Tibial nerve (tissue), 4 donors: ENCODE measurements around the gene NFE2L1. TPM values are rescaled to one million over a fixed set of nuclear protein-coding genes. Genes with fewer than 3 reads are reported as not detected.
A peak's percentile ranks its signal among the peaks of the same experiment; 100 is the strongest.
"Not testable (repeated sequence)": the region's sequence is repeated elsewhere in the genome, so short reads cannot be mapped to it uniquely, and the experiment has no call there.

Experiments used
- DNase-seq, 2 donors: peaks; one replicate each; pipeline ENCODE4 v3.0.0-alpha.2; 2019; ENCODE audit warnings: low spot score in 2 of 2
- H3K27ac ChIP-seq, 4 donors: fragments of 200-600 bp; sonication (generic) in 3 of 4; one replicate each; pipeline ENCODE4 v1.5.1; 2017 to 2019; ENCODE audit warnings: mild to moderate bottlenecking in 1 of 4
- H3K27me3 ChIP-seq, 2 donors: fragments of 200-600 bp; sonication (generic) in 1 of 2; one replicate each; pipeline versions ENCODE4 v1.5.1 to v1.6.0; 2017 to 2019
- H3K36me3 ChIP-seq, 3 donors: fragments of 200-600 bp; sonication (generic); one replicate each; pipeline ENCODE4 v1.5.1; 2018 to 2019
- H3K4me1 ChIP-seq, 4 donors: fragments of 200-600 bp; sonication (generic) in 3 of 4; one replicate each; pipeline ENCODE4 v1.5.1; 2017 to 2019
- H3K4me3 ChIP-seq, 4 donors: fragments of 200-600 bp; sonication (generic) in 3 of 4; one replicate each; pipeline ENCODE4 v1.5.1; 2017 to 2019; ENCODE audit warnings: mild to moderate bottlenecking in 1 of 4, moderate library complexity in 1 of 4
- H3K9me3 ChIP-seq, 4 donors: fragments of 200-600 bp; sonication (generic) in 3 of 4; one replicate each; pipeline ENCODE4 v1.5.1; 2017 to 2019
- CTCF ChIP-seq, 5 experiments: fragments of 200-600 bp in 3 of 5; fragments of 450-650 bp in 2 of 5; sonication (generic) in 3 of 5; IDR thresholded peaks; one replicate each; pipeline ENCODE4 v1.5.1; 2016 to 2019; ENCODE audit warnings: antibody characterized with exemption in 5 of 5, mild to moderate bottlenecking in 3 of 5, moderate library complexity in 2 of 5
- EP300 ChIP-seq, 2 donors: sonication (generic); formaldehyde crosslinking; IDR thresholded peaks; one replicate each; pipeline ENCODE4 v1.6.1; 2017; ENCODE audit warnings: antibody characterized with exemption in 2 of 2, mild to moderate bottlenecking in 1 of 2
- POLR2A ChIP-seq, 2 donors: fragments of 450-650 bp; IDR thresholded peaks; one replicate each; pipeline ENCODE4 v1.6.1; 2017; ENCODE audit warnings: antibody characterized with exemption in 2 of 2, mild to moderate bottlenecking in 2 of 2, moderate library complexity in 2 of 2
- WGBS, 2 donors: methylation state at CpG; one replicate each; pipeline ENCODE4 v1.1.5; 2018; 5-methylcytosine and 5-hydroxymethylcytosine counted together
- total RNA-seq, 4 donors: library from RNA; depleted of rRNA; stranded (reverse); fragments of >200 nt; gene quantifications; one replicate each; pipeline ENCODE4 v1.1.0, GENCODE V29; 2016

The NFE2L1 gene
- total RNA-seq, 4 donors from 2014 or later, result 216 to 327 (median 255) TPM

DNA sequence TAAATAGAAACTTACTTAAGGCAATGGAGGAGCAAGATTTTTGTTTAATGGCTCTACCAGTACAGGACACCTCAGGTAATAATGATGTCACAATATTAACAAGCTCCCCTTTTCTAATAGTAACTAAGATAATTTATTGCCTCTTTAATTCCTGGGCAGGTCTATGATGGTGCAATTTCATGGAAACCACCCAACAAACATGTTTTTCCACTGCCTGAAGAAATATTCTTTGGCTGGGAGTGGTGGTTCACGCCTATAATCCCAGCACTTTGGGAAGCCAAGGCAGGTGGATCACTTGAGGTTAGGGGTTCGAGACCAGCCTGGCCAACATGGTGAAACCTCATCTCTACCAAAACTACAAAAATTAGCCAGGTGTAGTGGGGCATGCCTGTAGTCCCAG, 19.6 kb downstream of the NFE2L1 start:
- Histone ChIP-seq H3K27ac (peak overlapping the region in 2 of 4 donors; percentile 21 to 58), H3K36me3 (peaks cover 0 to 92% (median 0%) of the 10 kb centered on the region in 3 donors), H3K4me1 (peaks cover 0 to 56% (median 0%) of the 10 kb centered on the region in 4 donors)
- peak in 1 of 2 donors; percentile 53 for DNase-seq
- TF ChIP-seq EP300 (IDR thresholded peaks at IDR 0.05), result peak in 1 of 2 donors; percentile 59
- H3K9me3 ChIP-seq, H3K27me3 ChIP-seq, H3K4me3 ChIP-seq: not testable (repeated sequence)
- 83 to 87% methylated on average over 2 of the region's 2 CpGs for WGBS, 2 donors

DNA sequence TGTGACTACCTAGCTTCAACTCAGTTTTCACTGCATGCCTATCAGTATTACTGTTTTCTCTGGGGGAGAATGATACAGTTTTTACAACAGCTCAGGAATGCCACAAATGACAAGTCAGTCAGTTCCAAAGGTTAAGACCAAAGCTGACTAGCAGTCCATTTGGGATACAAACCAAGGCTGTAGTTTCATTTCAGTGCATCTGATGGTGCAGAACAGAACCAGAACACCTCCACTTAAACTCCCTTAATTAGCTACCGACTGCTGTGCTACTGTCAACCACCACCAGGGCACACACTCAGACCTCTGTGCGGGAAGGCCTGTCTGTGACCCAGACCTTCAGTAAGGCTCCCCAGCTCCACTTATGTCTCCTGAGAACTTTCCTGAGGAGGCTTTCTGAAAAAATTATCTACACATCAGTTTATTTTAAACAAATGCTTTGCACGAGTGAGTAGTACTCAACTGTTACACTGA, 20.4 kb downstream of the NFE2L1 start:
- DNase-seq, result no peak
- H3K4me1 ChIP-seq, result peaks cover 0 to 50% (median 0%) of the 10 kb centered on the region in 4 donors
- peak overlapping the region in 2 of 4 donors; percentile 21 to 58 for H3K27ac ChIP-seq
- H3K4me3 ChIP-seq, result no peak overlapping the region
- H3K27me3 ChIP-seq, result no peaks in the 10 kb centered on the region
- no peak for TF ChIP-seq EP300 (IDR thresholded peaks at IDR 0.05)
- H3K36me3 ChIP-seq, result peaks cover 0 to 92% (median 0%) of the 10 kb centered on the region in 3 donors
- no peaks in the 10 kb centered on the region for H3K9me3 ChIP-seq
- WGBS, 2 donors, result 67 to 72% methylated on average over 3 of the region's 3 CpGs

- H3K9me3 ChIP-seq, result no peaks in the 10 kb centered on the region
- H3K4me3 ChIP-seq, result no peak overlapping the region
- DNase-seq, result no peak
- no peak for TF ChIP-seq CTCF (IDR thresholded peaks at IDR 0.05)
- TF ChIP-seq POLR2A (IDR thresholded peaks at IDR 0.05), result no peak
- no peak for TF ChIP-seq EP300 (IDR thresholded peaks at IDR 0.05)
- WGBS, 2 donors, result 35 to 36% methylated on average over 2 of the region's 2 CpGs
- no peaks in the 10 kb centered on the region for H3K27me3 ChIP-seq
- H3K36me3 ChIP-seq, result peaks cover 0 to 83% (median 0%) of the 10 kb centered on the region in 3 donors
- H3K4me1 ChIP-seq, result peaks cover 0 to 45% (median 2%) of the 10 kb centered on the region in 4 donors
- peak overlapping the region in 2 of 4 donors; percentile 44 to 47 for H3K27ac ChIP-seq
Measured at GRCh38 chr17:48070195-48070594, 22.0 kb downstream of the NFE2L1 start.

GRCh38 chr17:48071654-48072053, 23.5 kb downstream of the NFE2L1 start:
- DNase-seq, result no peak
- H3K36me3 ChIP-seq, result peaks cover 1 to 87% (median 4%) of the 10 kb centered on the region in 3 donors
- H3K9me3 ChIP-seq, result no peaks in the 10 kb centered on the region
- no peaks in the 10 kb centered on the region for H3K27me3 ChIP-seq
- H3K27ac ChIP-seq, result peak overlapping the region in 1 of 4 donors; percentile 27
- peaks cover 0 to 39% (median 2%) of the 10 kb centered on the region in 4 donors for H3K4me1 ChIP-seq
- TF ChIP-seq CTCF (IDR thresholded peaks at IDR 0.05) (no peak), POLR2A (IDR thresholded peaks at IDR 0.05) (no peak), EP300 (IDR thresholded peaks at IDR 0.05) (no peak)
- WGBS, 2 donors, result 69 to 72% methylated on average over 2 of the region's 2 CpGs
- no peak overlapping the region for H3K4me3 ChIP-seq

- Histone ChIP-seq H3K27ac (peak overlapping the region in 2 of 4 donors; percentile 33 to 73), H3K4me1 (peaks cover 0 to 32% (median 2%) of the 10 kb centered on the region in 4 donors), H3K36me3 (peaks cover 2 to 81% (median 4%) of the 10 kb centered on the region in 3 donors)
- not testable (repeated sequence) for H3K9me3 ChIP-seq, H3K4me3 ChIP-seq, DNase-seq, H3K27me3 ChIP-seq
- WGBS, 2 donors, result 91 to 94% methylated on average over 9 of the region's 9 CpGs
Measured at GRCh38 chr17:48072811-48073210, 24.7 kb downstream of the NFE2L1 start.

DNA sequence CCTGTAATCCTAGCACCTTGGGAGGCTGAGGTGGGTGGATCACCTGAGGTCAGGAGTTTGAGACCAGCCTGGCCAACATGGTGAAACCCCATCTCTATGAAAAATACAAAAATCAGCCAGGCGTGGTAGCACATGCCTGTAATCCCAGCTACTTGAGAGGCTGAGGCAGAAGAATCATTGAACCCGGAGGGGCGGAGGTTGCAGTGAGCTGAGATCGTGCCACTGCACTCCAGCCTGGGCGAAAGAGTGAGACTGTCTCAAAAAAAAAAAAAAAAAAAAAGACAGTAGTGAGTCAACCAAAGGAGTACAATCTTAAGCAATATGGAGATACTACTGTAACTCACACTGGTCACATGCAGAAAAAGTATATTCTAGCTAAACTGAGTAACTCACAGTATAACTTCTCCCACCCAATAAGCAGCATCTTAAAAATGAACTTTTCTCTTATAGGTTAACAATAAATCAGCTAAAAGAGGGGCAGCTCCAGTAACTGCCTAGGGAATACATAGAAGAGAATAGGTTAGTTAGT, 25.5 kb downstream of the NFE2L1 start:
- DNase-seq, H3K4me3 ChIP-seq, H3K27me3 ChIP-seq, H3K9me3 ChIP-seq: not testable (repeated sequence)
- 90 to 94% methylated on average over 5 of the region's 5 CpGs for WGBS, 2 donors
- peak overlapping the region; percentile 14 to 73 (median 52) for H3K27ac ChIP-seq
- H3K4me1 ChIP-seq, result peaks cover 0 to 25% (median 2%) of the 10 kb centered on the region in 4 donors
- H3K36me3 ChIP-seq, result peaks cover 2 to 73% (median 4%) of the 10 kb centered on the region in 3 donors

- H3K36me3 ChIP-seq, result peaks cover 2 to 66% (median 4%) of the 10 kb centered on the region in 3 donors
- WGBS, 2 donors, result 64 to 70% methylated on average over 7 of the region's 7 CpGs
- no peaks in the 10 kb centered on the region for H3K9me3 ChIP-seq
- H3K27me3 ChIP-seq, result no peaks in the 10 kb centered on the region
- TF ChIP-seq CTCF (IDR thresholded peaks at IDR 0.05) (peak; percentile 73 to 95 (median 76)), POLR2A (IDR thresholded peaks at IDR 0.05) (no peak), EP300 (IDR thresholded peaks at IDR 0.05) (peak; percentile 24 to 71)
- H3K4me1 ChIP-seq, result peaks cover 0 to 21% (median 2%) of the 10 kb centered on the region in 4 donors
- H3K27ac ChIP-seq, result peak overlapping the region in 3 of 4 donors; percentile 14 to 73 (median 64)
- H3K4me3 ChIP-seq, result no peak overlapping the region
- DNase-seq, result peak; percentile 87 to 99
Measured at GRCh38 chr17:48074322-48075081, 26.3 kb downstream of the NFE2L1 start.

GRCh38 chr17:48077152-48077551, 29.0 kb downstream of the NFE2L1 start:
- H3K4me3 ChIP-seq, H3K27me3 ChIP-seq, H3K27ac ChIP-seq, DNase-seq, H3K9me3 ChIP-seq: not testable (repeated sequence)
- Histone ChIP-seq H3K36me3 (peaks cover 2 to 41% (median 4%) of the 10 kb centered on the region in 3 donors), H3K4me1 (peaks cover 0 to 12% (median 2%) of the 10 kb centered on the region in 4 donors)
- 88 to 90% methylated on average over 10 of the region's 10 CpGs for WGBS, 2 donors
